Measurements from ENCODE around the gene DIAPH2. TPM values are rescaled to one million over a fixed set of nuclear protein-coding genes. Genes with fewer than 3 reads are reported as not detected.

DIAPH2 gene
- total RNA-seq, 2 donors from 2014 or later, result 15.2 to 23.3 TPM

- no peak overlapping the region for H3K4me3 ChIP-seq
- TF ChIP-seq, protein P1, sequence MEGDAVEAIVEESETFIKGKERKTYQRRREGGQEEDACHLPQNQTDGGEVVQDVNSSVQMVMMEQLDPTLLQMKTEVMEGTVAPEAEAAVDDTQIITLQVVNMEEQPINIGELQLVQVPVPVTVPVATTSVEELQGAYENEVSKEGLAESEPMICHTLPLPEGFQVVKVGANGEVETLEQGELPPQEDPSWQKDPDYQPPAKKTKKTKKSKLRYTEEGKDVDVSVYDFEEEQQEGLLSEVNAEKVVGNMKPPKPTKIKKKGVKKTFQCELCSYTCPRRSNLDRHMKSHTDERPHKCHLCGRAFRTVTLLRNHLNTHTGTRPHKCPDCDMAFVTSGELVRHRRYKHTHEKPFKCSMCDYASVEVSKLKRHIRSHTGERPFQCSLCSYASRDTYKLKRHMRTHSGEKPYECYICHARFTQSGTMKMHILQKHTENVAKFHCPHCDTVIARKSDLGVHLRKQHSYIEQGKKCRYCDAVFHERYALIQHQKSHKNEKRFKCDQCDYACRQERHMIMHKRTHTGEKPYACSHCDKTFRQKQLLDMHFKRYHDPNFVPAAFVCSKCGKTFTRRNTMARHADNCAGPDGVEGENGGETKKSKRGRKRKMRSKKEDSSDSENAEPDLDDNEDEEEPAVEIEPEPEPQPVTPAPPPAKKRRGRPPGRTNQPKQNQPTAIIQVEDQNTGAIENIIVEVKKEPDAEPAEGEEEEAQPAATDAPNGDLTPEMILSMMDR (IDR thresholded peaks at IDR 0.05), result no peak
- no peak for TF ChIP-seq POLR2A (IDR thresholded peaks at IDR 0.05)
- no peak overlapping the region for H3K27ac ChIP-seq
- H3K36me3 ChIP-seq (replicated peaks in 1 of 2; ENCODE audit: insufficient read depth in 1 of 2, low read depth in 2 of 2), result no peaks in the 10 kb centered on the region
- ATAC-seq, result no peak
- H3K27me3 ChIP-seq, result no peaks in the 10 kb centered on the region
- no peaks in the 10 kb centered on the region for H3K9me3 ChIP-seq
- no peaks in the 10 kb centered on the region for H3K4me1 ChIP-seq
- 67 to 90% methylated on average over 2 of the region's 2 CpGs for WGBS, 2 donors
- intact Hi-C loops (cut with DNase I), result no loop called here
- no peak for DNase-seq
These were observed 943.7 kb downstream of the DIAPH2 start for GRCh38 chrX:97628326-97628725.

DNA sequence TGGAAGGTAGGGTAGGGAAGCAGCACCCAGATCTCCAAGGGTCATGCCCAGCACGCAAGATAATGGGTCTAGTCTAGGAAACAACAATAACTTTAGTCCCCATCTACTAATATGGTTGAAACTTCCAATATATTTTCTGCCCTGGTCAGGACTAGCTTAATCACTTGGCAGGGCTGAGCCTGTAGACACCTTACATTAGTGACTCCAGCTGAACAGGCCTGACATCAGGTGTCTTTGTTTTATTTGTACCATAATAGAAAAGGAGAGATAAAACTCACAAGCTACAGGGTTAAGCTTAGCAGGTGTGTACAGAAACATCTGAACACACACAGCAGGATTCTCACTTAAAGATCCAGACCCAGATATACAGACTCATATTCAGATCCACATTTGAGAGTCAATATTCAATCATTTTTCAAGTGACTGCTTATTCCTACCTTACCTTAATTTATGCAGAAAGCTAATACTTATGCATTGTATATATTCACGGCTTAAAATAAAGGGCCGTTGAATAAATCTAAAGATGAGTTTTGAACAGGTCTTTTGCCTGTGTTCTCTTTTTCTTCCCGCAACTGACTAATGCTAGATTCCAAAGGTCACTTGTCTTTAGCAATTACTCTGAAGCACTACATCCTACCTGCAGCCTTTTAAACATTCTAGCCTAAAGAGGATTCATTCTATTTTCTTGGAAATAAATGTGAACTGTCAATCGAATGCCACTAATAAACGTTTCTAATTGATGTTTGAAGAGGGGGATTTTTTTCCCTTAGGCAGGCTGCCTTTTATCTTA, 944.4 kb downstream of the DIAPH2 start:
- H3K4me1 ChIP-seq, result no peaks in the 10 kb centered on the region
- no peak for DNase-seq
- 41 to 45% methylated on average over 5 to 6 of the region's 6 CpGs for whole genome bisulfite sequencing, 2 donors
- TF ChIP-seq, protein P1 (IDR thresholded peaks at IDR 0.05), result no peak
- no peak for TF ChIP-seq POLR2A (IDR thresholded peaks at IDR 0.05)
- no peaks in the 10 kb centered on the region for H3K27me3 ChIP-seq
- no peak overlapping the region for H3K27ac ChIP-seq
- no peaks in the 10 kb centered on the region for H3K9me3 ChIP-seq
- intact Hi-C loops (cut with DNase I), result no loop called here
- H3K4me3 ChIP-seq, result no peak overlapping the region
- H3K36me3 ChIP-seq (replicated peaks in 1 of 2; ENCODE audit: insufficient read depth in 1 of 2, low read depth in 2 of 2), result no peaks in the 10 kb centered on the region
- no peak for ATAC-seq

DNA sequence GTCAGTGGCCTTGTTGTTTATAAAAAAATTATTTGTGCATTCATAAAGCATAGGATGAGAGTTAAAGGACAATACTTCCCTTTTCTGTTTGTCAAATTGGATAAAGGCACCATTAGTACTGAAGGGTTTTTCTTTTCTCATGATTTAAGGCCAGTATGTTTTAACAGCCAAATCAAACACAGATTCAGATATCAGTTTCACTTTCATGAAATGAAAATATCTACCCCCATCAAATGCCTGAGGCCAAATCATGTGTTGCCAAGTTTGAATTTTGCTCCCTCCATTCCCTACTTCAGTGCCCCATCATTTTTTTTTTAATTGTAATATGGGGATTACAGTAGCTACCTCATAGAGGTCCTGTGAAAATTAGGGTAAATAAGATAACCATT, 944.9 kb downstream of the DIAPH2 start:
- Histone ChIP-seq H3K4me1 (no peaks in the 10 kb centered on the region), H3K9me3 (no peaks in the 10 kb centered on the region), H3K27ac (no peak overlapping the region), H3K36me3 (replicated peaks in 1 of 2; ENCODE audit: insufficient read depth in 1 of 2, low read depth in 2 of 2) (no peaks in the 10 kb centered on the region), H3K4me3 (no peak overlapping the region), H3K27me3 (no peaks in the 10 kb centered on the region)
- TF ChIP-seq, protein P1 (IDR thresholded peaks at IDR 0.05), result no peak
- TF ChIP-seq POLR2A (IDR thresholded peaks at IDR 0.05), result no peak
- no peak for DNase-seq
- ATAC-seq, result no peak
- intact Hi-C loops (cut with DNase I), result no loop called here

DNA sequence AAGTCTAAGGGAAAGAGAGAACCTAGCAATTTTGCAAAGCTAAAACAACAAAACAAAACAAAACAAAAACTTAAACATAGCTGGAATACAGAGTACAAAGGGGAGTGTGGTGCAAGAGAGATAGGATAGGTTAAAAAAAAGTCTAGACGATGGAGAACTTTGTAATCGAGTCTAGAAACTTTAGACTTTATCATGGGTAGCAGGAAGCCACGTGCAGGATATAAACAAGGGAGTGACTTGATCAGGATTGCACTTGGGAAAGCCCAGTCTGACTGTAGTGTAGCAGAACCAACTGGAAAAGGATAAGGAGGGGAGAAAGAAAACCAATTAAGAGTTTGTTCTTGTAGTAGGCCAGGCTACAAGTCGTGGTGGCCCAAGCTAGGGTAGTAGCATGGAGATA, 949.2 kb downstream of the DIAPH2 start:
- H3K9me3 ChIP-seq, result no peaks in the 10 kb centered on the region
- H3K36me3 ChIP-seq (replicated peaks in 1 of 2; ENCODE audit: insufficient read depth in 1 of 2, low read depth in 2 of 2), result no peaks in the 10 kb centered on the region
- no peaks in the 10 kb centered on the region for H3K4me1 ChIP-seq
- no peak overlapping the region for H3K4me3 ChIP-seq
- no peak overlapping the region for H3K27ac ChIP-seq
- DNase-seq (no peak), ATAC-seq (no peak)
- TF ChIP-seq POLR2A (IDR thresholded peaks at IDR 0.05), result no peak
- H3K27me3 ChIP-seq, result no peaks in the 10 kb centered on the region
- intact Hi-C loops (cut with DNase I), result no loop called here
- 72% methylated on average over 4 of the region's 4 CpGs for WGBS, 2 donors

GRCh38 chrX:97636473-97637140, 952.0 kb downstream of the DIAPH2 start:
- no peaks in the 10 kb centered on the region for H3K9me3 ChIP-seq
- no peaks in the 10 kb centered on the region for H3K27me3 ChIP-seq
- no peak overlapping the region for H3K27ac ChIP-seq
- TF ChIP-seq, protein P1 (IDR thresholded peaks at IDR 0.05), result no peak
- no peak for TF ChIP-seq POLR2A (IDR thresholded peaks at IDR 0.05)
- no peak overlapping the region for H3K4me3 ChIP-seq
- DNase-seq, result no peak
- no peaks in the 10 kb centered on the region for H3K4me1 ChIP-seq
- intact Hi-C loops (cut with DNase I), result no loop called here
- 77 to 90% methylated on average over 4 to 5 of the region's 5 CpGs for WGBS, 2 donors
- ATAC-seq, result no peak
- H3K36me3 ChIP-seq (replicated peaks in 1 of 2; ENCODE audit: insufficient read depth in 1 of 2, low read depth in 2 of 2), result no peaks in the 10 kb centered on the region

Measured in body of pancreas (tissue), 4 donors.